ENCODE measurements around the gene PPP2R3B. TPM values are rescaled to one million over a fixed set of nuclear protein-coding genes. Genes with fewer than 3 reads are reported as not detected.
"Not testable (repeated sequence)": the region's sequence is repeated elsewhere in the genome, so short reads cannot be mapped to it uniquely, and the experiment has no call there.

PPP2R3B gene
- total RNA-seq, 4 donors from 2014 or later: 7.8 to 27.9 (median 11.6) TPM

DNA sequence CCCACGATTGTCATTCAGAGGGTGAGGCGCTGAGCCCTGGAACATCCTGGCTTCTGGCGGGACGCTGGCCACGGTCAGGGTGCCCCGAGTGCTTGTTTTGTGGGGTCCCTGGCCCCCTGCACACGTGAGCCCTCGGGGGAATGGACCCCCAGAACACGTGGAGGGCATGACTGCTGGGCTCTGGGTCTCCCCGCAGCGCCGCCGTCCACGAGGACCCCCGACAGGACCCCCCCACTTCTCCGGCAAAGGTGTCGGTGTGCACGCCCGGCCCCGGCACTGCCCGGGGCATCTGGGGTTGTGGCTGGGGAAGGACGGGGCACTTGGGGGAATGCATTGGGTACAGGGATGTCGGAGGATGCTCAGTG, 54.2 kb downstream of the PPP2R3B start:
- Histone ChIP-seq H3K4me1 (peaks cover 3 to 11% (median 7%) of the 10 kb centered on the region in 4 donors), H3K27me3 (peaks cover 21% of the 10 kb centered on the region), H3K9me3 (no peaks in the 10 kb centered on the region), H3K4me3 (no peak overlapping the region), H3K36me3 (no peaks in the 10 kb centered on the region), H3K27ac (no peak overlapping the region)
- intact Hi-C loops (cut with DNase I; ENCODE audit: low total_unique reads): no loop called here
- 79% methylated on average over 12 of the region's 23 CpGs; no CpG with 5 or more reads in 1 of the 2 donors for WGBS, 2 donors (ENCODE audit: low coverage in 1 of 2)
- TF ChIP-seq EP300 (IDR thresholded peaks at IDR 0.05; ENCODE audit: low read depth) (no peak), POLR2AphosphoS5 (IDR thresholded peaks at IDR 0.05) (no peak), POLR2A (IDR thresholded peaks at IDR 0.05) (no peak)
- TF ChIP-seq, protein P1, sequence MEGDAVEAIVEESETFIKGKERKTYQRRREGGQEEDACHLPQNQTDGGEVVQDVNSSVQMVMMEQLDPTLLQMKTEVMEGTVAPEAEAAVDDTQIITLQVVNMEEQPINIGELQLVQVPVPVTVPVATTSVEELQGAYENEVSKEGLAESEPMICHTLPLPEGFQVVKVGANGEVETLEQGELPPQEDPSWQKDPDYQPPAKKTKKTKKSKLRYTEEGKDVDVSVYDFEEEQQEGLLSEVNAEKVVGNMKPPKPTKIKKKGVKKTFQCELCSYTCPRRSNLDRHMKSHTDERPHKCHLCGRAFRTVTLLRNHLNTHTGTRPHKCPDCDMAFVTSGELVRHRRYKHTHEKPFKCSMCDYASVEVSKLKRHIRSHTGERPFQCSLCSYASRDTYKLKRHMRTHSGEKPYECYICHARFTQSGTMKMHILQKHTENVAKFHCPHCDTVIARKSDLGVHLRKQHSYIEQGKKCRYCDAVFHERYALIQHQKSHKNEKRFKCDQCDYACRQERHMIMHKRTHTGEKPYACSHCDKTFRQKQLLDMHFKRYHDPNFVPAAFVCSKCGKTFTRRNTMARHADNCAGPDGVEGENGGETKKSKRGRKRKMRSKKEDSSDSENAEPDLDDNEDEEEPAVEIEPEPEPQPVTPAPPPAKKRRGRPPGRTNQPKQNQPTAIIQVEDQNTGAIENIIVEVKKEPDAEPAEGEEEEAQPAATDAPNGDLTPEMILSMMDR (IDR thresholded peaks at IDR 0.05): no peak
- in situ Hi-C loops (cut with MboI; ENCODE audit: low pct_ligation_motif_present in 1 of 4, low pct_unique_long_range_greater_than_20kb in 1 of 4, low sequenced_read_pairs in 3 of 4): no loop called here
- DNase-seq: no peak

DNA sequence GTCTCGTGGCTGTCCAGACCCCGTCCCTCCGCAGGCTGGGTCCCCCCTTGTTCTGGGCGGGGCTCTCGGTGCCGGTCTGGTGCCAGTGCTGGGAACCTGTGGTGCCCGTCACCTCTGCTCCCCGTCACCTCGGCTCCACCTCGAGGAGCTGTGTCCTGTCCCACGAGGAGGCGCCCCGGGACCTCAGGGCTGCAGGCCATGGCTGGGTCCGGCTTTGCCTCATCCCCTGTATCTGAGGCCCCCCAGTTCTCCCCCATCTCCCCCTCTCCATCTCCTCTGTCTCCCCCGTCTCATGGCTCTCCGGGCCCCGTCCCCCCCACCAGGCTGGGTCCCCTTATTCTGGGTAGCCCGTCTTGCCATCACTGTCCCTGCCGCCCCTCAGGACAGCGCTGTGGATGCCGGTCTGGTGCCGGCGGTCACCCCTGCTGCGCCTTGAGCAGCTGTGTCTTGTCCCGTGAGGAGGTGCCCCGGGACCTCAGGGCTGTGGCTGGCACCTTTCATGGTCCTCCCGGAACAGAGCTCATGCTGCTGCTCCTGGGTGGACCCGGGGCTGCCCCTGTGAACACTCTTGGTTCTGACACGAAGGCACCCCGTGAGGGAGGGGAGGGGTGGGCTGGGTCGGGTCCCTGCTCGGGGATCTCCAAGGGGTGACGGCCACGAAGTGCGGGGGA, 54.7 kb downstream of the PPP2R3B start:
- DNase-seq: no peak
- Histone ChIP-seq H3K27ac (no peak overlapping the region), H3K9me3 (no peaks in the 10 kb centered on the region), H3K36me3 (no peaks in the 10 kb centered on the region), H3K27me3 (peaks cover 21% of the 10 kb centered on the region), H3K4me1 (peaks cover 3 to 11% (median 7%) of the 10 kb centered on the region in 4 donors), H3K4me3 (no peak overlapping the region)
- WGBS, 2 donors (ENCODE audit: low coverage in 1 of 2): 5 to 69% methylated on average over 4 to 34 of the region's 35 CpGs
- TF ChIP-seq POLR2A (IDR thresholded peaks at IDR 0.05): no peak
- intact Hi-C loops (cut with DNase I; ENCODE audit: low total_unique reads) (no loop called here), in situ Hi-C loops (cut with MboI; ENCODE audit: low pct_ligation_motif_present in 1 of 4, low pct_unique_long_range_greater_than_20kb in 1 of 4, low sequenced_read_pairs in 3 of 4) (no loop called here)

DNA sequence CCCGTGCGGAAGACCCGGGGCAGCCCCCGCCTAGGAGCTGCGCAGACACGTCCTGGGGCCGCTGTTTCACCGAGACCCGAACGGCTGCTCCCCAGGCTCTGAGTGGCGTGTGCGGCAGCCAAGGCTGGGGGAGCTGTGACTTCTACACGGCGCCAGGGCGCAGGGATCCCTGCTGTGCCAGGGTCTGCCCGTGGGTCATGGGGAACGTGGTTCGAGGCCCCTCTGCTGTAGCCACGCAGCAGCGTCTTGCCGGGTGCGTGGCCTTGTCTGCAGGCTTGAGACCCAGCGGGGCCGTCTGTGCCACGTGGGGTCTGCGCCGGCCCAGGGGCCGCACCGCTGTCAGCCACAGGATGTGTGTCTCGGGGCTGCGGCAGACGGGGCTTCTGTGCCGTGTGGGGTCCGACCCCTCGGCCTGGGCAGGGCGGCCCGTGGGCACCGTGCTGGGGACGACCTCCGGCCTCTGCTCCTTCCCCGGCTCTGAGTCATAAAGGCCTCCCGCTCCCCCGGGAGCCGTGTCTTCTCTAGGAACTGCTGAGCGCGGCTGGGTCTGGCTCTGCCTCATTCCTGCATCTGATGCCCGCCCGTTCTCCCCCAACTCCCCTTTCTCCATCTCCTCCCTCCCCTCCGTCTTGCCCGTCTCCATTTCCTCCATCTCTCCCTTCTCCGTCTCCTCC, 55.4 kb downstream of the PPP2R3B start:
- DNase-seq: no peak
- 0 to 23% methylated on average over 5 to 19 of the region's 51 CpGs for WGBS, 2 donors (ENCODE audit: low coverage in 1 of 2)

DNA sequence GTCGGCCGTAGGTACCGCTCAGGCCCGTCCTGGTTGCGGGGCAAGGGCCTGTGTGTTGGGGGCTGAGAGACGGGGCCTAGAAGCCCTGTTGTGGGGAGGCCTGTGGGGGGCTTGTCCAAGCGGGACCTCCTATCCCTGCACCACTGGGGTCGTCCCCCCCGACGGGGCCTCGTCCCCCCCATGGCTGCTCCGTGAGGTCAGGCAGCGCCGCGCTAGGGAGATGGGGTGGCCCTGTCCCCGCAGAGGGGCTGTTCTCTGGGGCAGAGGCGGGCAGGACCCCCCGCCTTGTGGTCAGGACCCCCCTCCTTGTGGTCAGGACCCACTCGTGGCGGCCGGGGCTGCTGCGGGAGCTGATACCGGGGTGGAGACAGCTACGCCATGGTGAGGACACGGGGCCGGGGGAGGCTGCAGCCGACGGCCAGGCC, 56.0 kb downstream of the PPP2R3B start:
- intact Hi-C loops (cut with DNase I; ENCODE audit: low total_unique reads): no loop called here
- peak overlapping the region in 1 of 4 donors; percentile 31 for H3K4me3 ChIP-seq
- TF ChIP-seq, protein P1 (IDR thresholded peaks at IDR 0.05): no peak
- TF ChIP-seq EP300 (IDR thresholded peaks at IDR 0.05; ENCODE audit: low read depth) (no peak), POLR2AphosphoS5 (IDR thresholded peaks at IDR 0.05) (no peak), POLR2A (IDR thresholded peaks at IDR 0.05) (no peak)
- peaks cover 3 to 11% (median 7%) of the 10 kb centered on the region in 4 donors for H3K4me1 ChIP-seq
- H3K27ac ChIP-seq: no peak overlapping the region
- WGBS, 2 donors (ENCODE audit: low coverage in 1 of 2): no CpG with 5 or more reads among the region's 28 CpGs
- H3K27me3 ChIP-seq: peaks cover 21% of the 10 kb centered on the region
- in situ Hi-C loops (cut with MboI; ENCODE audit: low pct_ligation_motif_present in 1 of 4, low pct_unique_long_range_greater_than_20kb in 1 of 4, low sequenced_read_pairs in 3 of 4): no loop called here
- no peaks in the 10 kb centered on the region for H3K9me3 ChIP-seq
- H3K36me3 ChIP-seq: no peaks in the 10 kb centered on the region
- DNase-seq: no peak

More for the DNA sequence above, 55.4 kb downstream of the PPP2R3B start:
- peaks cover 3 to 11% (median 7%) of the 10 kb centered on the region in 4 donors for H3K4me1 ChIP-seq
- in situ Hi-C loops (cut with MboI; ENCODE audit: low pct_ligation_motif_present in 1 of 4, low pct_unique_long_range_greater_than_20kb in 1 of 4, low sequenced_read_pairs in 3 of 4) (no loop called here), intact Hi-C loops (cut with DNase I; ENCODE audit: low total_unique reads) (no loop called here)
- H3K36me3 ChIP-seq: no peaks in the 10 kb centered on the region
- H3K27ac ChIP-seq: no peak overlapping the region
- no peak for TF ChIP-seq POLR2AphosphoS5 (IDR thresholded peaks at IDR 0.05)
- no peak for TF ChIP-seq EP300 (IDR thresholded peaks at IDR 0.05; ENCODE audit: low read depth)
- TF ChIP-seq, protein P1 (IDR thresholded peaks at IDR 0.05): no peak
- no peak for TF ChIP-seq POLR2A (IDR thresholded peaks at IDR 0.05)
- no peaks in the 10 kb centered on the region for H3K9me3 ChIP-seq
- peak overlapping the region in 1 of 4 donors; percentile 31 for H3K4me3 ChIP-seq
- peaks cover 21% of the 10 kb centered on the region for H3K27me3 ChIP-seq

DNA sequence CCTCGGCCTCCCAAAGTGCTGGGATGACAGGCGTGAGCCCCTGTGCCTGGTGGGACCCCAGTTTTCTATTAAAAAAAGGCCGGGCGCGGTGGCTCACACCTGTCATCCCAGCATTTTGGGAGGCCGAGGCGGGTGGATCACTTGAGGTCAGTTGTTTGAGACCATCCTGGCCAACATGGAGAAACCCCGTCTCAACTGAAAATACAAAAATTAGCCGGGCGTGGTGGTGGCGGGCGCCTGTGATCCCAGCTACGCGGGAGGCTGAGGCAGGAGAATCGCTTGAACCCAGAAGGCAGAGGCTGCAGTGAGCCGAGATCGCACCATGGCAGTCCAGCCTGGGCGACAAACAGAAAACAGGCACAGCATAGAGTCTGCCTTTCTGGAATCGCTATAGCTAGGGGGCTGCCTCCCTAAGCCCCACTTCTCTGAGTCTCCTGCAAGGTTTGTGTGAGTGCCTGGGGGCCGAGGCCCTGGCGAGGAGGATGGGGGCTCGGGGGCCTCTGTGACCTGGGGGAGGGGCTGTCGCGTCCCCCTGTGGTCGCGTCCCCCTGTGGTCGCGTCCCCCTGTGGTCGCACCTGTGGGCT, 56.5 kb downstream of the PPP2R3B start:
- intact Hi-C loops (cut with DNase I; ENCODE audit: low total_unique reads); DNase-seq; in situ Hi-C loops (cut with MboI; ENCODE audit: low pct_ligation_motif_present in 1 of 4, low pct_unique_long_range_greater_than_20kb in 1 of 4, low sequenced_read_pairs in 3 of 4); H3K4me3 ChIP-seq; H3K9me3 ChIP-seq; H3K36me3 ChIP-seq; H3K27ac ChIP-seq: not testable (repeated sequence)
- H3K4me1 ChIP-seq: peaks cover 3 to 11% (median 7%) of the 10 kb centered on the region in 4 donors
- H3K27me3 ChIP-seq: peaks cover 21% of the 10 kb centered on the region
- WGBS, 2 donors (ENCODE audit: low coverage in 1 of 2): 90 to 100% methylated on average over 2 to 29 of the region's 29 CpGs
